Measurements from ENCODE around the gene CIAO2B.

DNA sequence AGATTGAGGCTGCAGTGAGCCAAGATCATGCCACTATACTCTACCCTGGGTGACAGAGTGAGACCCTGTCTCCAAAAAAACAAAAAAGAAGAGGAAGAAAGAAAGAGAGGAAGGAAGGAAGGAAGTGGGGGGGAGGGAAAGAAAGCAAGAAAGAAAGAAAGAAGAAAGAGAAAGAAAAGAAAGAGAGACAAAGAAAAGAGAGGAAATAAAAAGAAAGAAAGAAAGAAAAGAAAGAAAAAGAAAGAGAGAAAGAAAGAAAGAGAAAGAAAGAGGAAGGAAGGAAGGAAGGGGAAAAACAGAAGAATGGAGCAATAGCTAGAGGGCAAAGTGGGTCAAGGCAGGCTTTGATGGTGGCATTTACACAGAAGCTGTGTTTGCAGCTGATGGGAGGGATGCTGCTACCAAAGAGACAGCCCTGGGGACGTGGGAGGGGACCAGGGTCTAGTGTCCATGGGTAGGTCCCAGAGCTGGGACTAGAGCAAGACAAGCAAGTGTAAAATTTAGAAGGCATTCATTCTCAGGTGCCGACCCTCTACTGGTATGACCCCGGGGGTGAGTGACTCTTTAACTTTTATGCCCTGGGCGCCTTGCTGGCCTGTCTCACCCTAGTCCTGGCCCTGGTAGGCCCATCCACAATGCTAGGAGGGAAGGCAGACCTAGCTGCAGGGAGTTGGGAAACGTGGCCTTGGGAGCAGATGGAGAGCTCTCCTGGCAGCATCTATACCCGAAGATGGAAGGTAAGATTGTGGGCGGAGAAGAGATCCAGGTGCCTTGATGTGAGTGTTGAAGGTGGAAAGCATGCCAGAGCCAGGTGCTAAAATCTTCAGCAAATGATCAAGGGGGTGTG lies 24.9 kb upstream of the CIAO2B start:
- TF ChIP-seq, protein P1, sequence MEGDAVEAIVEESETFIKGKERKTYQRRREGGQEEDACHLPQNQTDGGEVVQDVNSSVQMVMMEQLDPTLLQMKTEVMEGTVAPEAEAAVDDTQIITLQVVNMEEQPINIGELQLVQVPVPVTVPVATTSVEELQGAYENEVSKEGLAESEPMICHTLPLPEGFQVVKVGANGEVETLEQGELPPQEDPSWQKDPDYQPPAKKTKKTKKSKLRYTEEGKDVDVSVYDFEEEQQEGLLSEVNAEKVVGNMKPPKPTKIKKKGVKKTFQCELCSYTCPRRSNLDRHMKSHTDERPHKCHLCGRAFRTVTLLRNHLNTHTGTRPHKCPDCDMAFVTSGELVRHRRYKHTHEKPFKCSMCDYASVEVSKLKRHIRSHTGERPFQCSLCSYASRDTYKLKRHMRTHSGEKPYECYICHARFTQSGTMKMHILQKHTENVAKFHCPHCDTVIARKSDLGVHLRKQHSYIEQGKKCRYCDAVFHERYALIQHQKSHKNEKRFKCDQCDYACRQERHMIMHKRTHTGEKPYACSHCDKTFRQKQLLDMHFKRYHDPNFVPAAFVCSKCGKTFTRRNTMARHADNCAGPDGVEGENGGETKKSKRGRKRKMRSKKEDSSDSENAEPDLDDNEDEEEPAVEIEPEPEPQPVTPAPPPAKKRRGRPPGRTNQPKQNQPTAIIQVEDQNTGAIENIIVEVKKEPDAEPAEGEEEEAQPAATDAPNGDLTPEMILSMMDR (IDR thresholded peaks at IDR 0.05; ENCODE audit: extremely low read depth in 1 of 2, insufficient read depth in 1 of 2, low read depth in 1 of 2, low read length in 2 of 2) = no peak
- TF ChIP-seq EZH2 (IDR thresholded peaks at IDR 0.05; ENCODE audit: borderline replicate concordance, low read depth, low read length, severe bottlenecking) = no peak
- no peak for TF ChIP-seq POLR2A (IDR thresholded peaks at IDR 0.05; ENCODE audit: low read depth, low read length)
